H1 (cell line): ENCODE results near the gene INAFM2. TPM values are rescaled to one million over a fixed set of nuclear protein-coding genes. Genes with fewer than 3 reads are reported as not detected.
A peak's percentile ranks its signal among the peaks of the same experiment; 100 is the strongest.

Experiments used
- CTCF ChIA-PET: fragments of 300-600 bp; sonication (Branson Sonifier 250); formaldehyde crosslinking; loops from one replicate; lab custom pipeline; 2021; ENCODE audit not compliant: partially characterized antibody; lab: Charles Lee
- POLR2A ChIA-PET: fragments of 300-600 bp; sonication (Branson Sonifier 250); formaldehyde crosslinking; loops from one replicate; lab custom pipeline; 2021; ENCODE audit warnings: inconsistent platforms; ENCODE audit not compliant: partially characterized antibody; lab: Charles Lee
- DNase-seq, 2 experiments: peaks; one replicate each; pipeline versions ENCODE4 v3.0.0 to v3.0.0-alpha.2; 2010 to 2022; ENCODE audit warnings: low spot score in 2 of 2, low read depth in 1 of 2, mixed read lengths in 1 of 2
- FAIRE-seq: peaks from 2 replicates; lab custom pipeline; 2011; peaks lifted over from hg19 to GRCh38; lab: Jason Lieb, UNC
- H2AFZ ChIP-seq: 2 replicates; pipeline ENCODE4 v1.8.1; 2012; ENCODE audit warnings: low read length, inconsistent platforms
- H2AK5ac ChIP-seq: 2 replicates; pipeline ENCODE4 v1.6.1; 2013; ENCODE audit warnings: low read depth, low read length
- H2BK120ac ChIP-seq: replicated peaks from 2 replicates; pipeline ENCODE3; 2013; ENCODE audit warnings: low read depth, low read length, inconsistent platforms
- H2BK12ac ChIP-seq: 2 replicates; pipeline ENCODE4 v1.6.1; 2013; ENCODE audit warnings: low read depth, low read length
- H2BK15ac ChIP-seq: 2 replicates; pipeline ENCODE4 v1.6.1; 2013; ENCODE audit warnings: low read length
- H2BK20ac ChIP-seq: 2 replicates; pipeline ENCODE4 v1.6.1; 2013; ENCODE audit warnings: low read length
- H2BK5ac ChIP-seq: 2 replicates; pipeline ENCODE4 v1.6.1; 2013; ENCODE audit warnings: low read depth, low read length
- H3K14ac ChIP-seq: 2 replicates; pipeline ENCODE4 v1.6.1; 2013; ENCODE audit warnings: inconsistent platforms; ENCODE audit not compliant: insufficient read length
- H3K18ac ChIP-seq: 2 replicates; pipeline ENCODE4 v1.6.1; 2013; ENCODE audit warnings: low read length; ENCODE audit errors: extremely low read depth
- H3K23ac ChIP-seq: 2 replicates; pipeline ENCODE4 v1.6.1; 2013; ENCODE audit warnings: inconsistent platforms; ENCODE audit not compliant: insufficient read length
- H3K23me2 ChIP-seq: 2 replicates; pipeline ENCODE4 v1.6.1; 2013; ENCODE audit warnings: low read depth, low read length
- H3K27ac ChIP-seq: 2 replicates; pipeline ENCODE4 v1.6.1; 2011; ENCODE audit warnings: low read depth, low read length, inconsistent platforms
- H3K27me3 ChIP-seq, 4 experiments: replicated peaks in 1 of 4; 1 replicate in 1 of 4; 2 replicates in 3 of 4; pipeline versions ENCODE4 v1.6.1 to v1.8.1; 2011 to 2013; ENCODE audit warnings: low read length in 3 of 4, mild to moderate bottlenecking in 3 of 4, inconsistent platforms in 2 of 4, mixed read lengths in 2 of 4, moderate library complexity in 1 of 4; ENCODE audit not compliant: control insufficient read depth in 3 of 4, insufficient read depth in 3 of 4; ENCODE audit errors: extremely low read depth in 1 of 4
- H3K36me3 ChIP-seq, 4 experiments: 2 replicates each; pipeline versions ENCODE4 v1.6.1 to v1.8.1; 2011 to 2013; ENCODE audit warnings: mild to moderate bottlenecking in 4 of 4, low read length in 3 of 4, moderate library complexity in 2 of 4, control low read depth in 1 of 4, inconsistent platforms in 1 of 4; ENCODE audit not compliant: insufficient read depth in 4 of 4, control insufficient read depth in 2 of 4
- H3K4ac ChIP-seq: replicated peaks from 2 replicates; pipeline ENCODE3; 2013; ENCODE audit warnings: low read length, low read depth, mixed read lengths, inconsistent platforms; ENCODE audit not compliant: insufficient read length
- H3K4me1 ChIP-seq, 4 experiments: replicated peaks in 1 of 4; 1 replicate in 1 of 4; 2 replicates in 3 of 4; pipeline versions ENCODE4 v1.6.1 to v1.8.1; 2011 to 2013; ENCODE audit warnings: low read length in 3 of 4, inconsistent platforms in 2 of 4, mixed read lengths in 1 of 4; ENCODE audit not compliant: insufficient read depth in 4 of 4, control insufficient read depth in 3 of 4
- H3K4me2 ChIP-seq, 2 experiments: 2 replicates each; pipeline versions ENCODE4 v1.6.1 to v1.8.1; 2011 to 2013; ENCODE audit warnings: low read depth in 2 of 2, low read length in 2 of 2, control low read depth in 1 of 2, inconsistent platforms in 1 of 2, mild to moderate bottlenecking in 1 of 2; ENCODE audit not compliant: insufficient read depth in 1 of 2
- H3K4me3 ChIP-seq, 4 experiments: fragments of 200-600, 300-600 bp in 1 of 4; sonication (generic), shearing (Covaris generic), sonication (Bioruptor Twin) in 1 of 4; 2 replicates each; pipeline versions ENCODE4 v1.5.1 to v1.8.1; 2011 to 2016; ENCODE audit warnings: low read length in 4 of 4, low read depth in 3 of 4, control low read depth in 2 of 4, inconsistent platforms in 2 of 4, mild to moderate bottlenecking in 2 of 4, mixed read lengths in 1 of 4, moderate library complexity in 1 of 4; ENCODE audit not compliant: insufficient read depth in 2 of 4; ENCODE audit errors: extremely low read depth in 1 of 4
- H3K56ac ChIP-seq: replicated peaks from 2 replicates; pipeline ENCODE3; 2013; ENCODE audit warnings: low read depth, mild to moderate bottlenecking, mixed read lengths, low read length, inconsistent platforms; ENCODE audit not compliant: insufficient read length
- H3K79me1 ChIP-seq: 2 replicates; pipeline ENCODE4 v1.6.1; 2013; ENCODE audit warnings: low read depth, low read length, control low read depth
- H3K79me2 ChIP-seq, 2 experiments: 2 replicates each; pipeline versions ENCODE4 v1.6.1 to v1.8.1; 2012 to 2013; ENCODE audit warnings: low read length in 2 of 2, mild to moderate bottlenecking in 2 of 2, inconsistent platforms in 1 of 2; ENCODE audit not compliant: insufficient read depth in 2 of 2, control insufficient read depth in 1 of 2
- H3K9ac ChIP-seq, 4 experiments: replicated peaks in 1 of 4; 1 replicate in 1 of 4; 2 replicates in 3 of 4; pipeline versions ENCODE4 v1.6.1 to v1.8.1; 2011 to 2013; ENCODE audit warnings: low read depth in 3 of 4, low read length in 3 of 4, control low read depth in 2 of 4, mild to moderate bottlenecking in 2 of 4, moderate library complexity in 2 of 4, inconsistent platforms in 1 of 4; ENCODE audit errors: extremely low read depth in 1 of 4
- H3K9me3 ChIP-seq, 2 experiments: 2 replicates each; pipeline versions ENCODE4 v1.6.1 to v1.8.1; 2012 to 2013; ENCODE audit warnings: mild to moderate bottlenecking in 2 of 2, moderate library complexity in 2 of 2, control low read depth in 1 of 2, inconsistent platforms in 1 of 2, low read depth in 1 of 2, low read length in 1 of 2, mixed read lengths in 1 of 2; ENCODE audit not compliant: insufficient read depth in 2 of 2
- H4K20me1 ChIP-seq, 2 experiments: replicated peaks in 1 of 2; 2 replicates each; pipeline versions ENCODE3 to v1.8.1; 2011 to 2013; ENCODE audit warnings: inconsistent platforms in 2 of 2, low read length in 2 of 2, mild to moderate bottlenecking in 1 of 2; ENCODE audit not compliant: insufficient read depth in 2 of 2, control insufficient read depth in 1 of 2
- H4K5ac ChIP-seq: 2 replicates; pipeline ENCODE4 v1.6.1; 2013; ENCODE audit warnings: low read length, low read depth, mixed read lengths, inconsistent platforms; ENCODE audit not compliant: insufficient read length
- H4K8ac ChIP-seq: 2 replicates; pipeline ENCODE4 v1.8.0; 2013; ENCODE audit warnings: mild to moderate bottlenecking, moderate library complexity, low read length, inconsistent platforms; ENCODE audit not compliant: insufficient read depth; ENCODE audit errors: extremely low read depth
- H4K91ac ChIP-seq: replicated peaks from 2 replicates; pipeline ENCODE3; 2013; ENCODE audit warnings: low read length, mixed read lengths, inconsistent platforms; ENCODE audit not compliant: insufficient read length
- CBX8 ChIP-seq: fragments of 300-800, 300-1000 bp; sonication (generic); IDR thresholded peaks from 2 replicates; pipeline ENCODE4 v1.7.1; 2016; ENCODE audit warnings: low read depth, low read length, borderline replicate concordance
- FOSL1 ChIP-seq: IDR thresholded peaks from 2 replicates; pipeline ENCODE4 v1.6.1; 2011; ENCODE audit warnings: mild to moderate bottlenecking, low read depth, low read length, moderate library complexity; ENCODE audit not compliant: insufficient read depth
- GABPA ChIP-seq: IDR thresholded peaks from 2 replicates; pipeline ENCODE4 v1.6.1; 2011; ENCODE audit warnings: mild to moderate bottlenecking, low read length, moderate library complexity, borderline replicate concordance; ENCODE audit not compliant: insufficient read depth
- GTF2F1 ChIP-seq: IDR thresholded peaks from 2 replicates; pipeline ENCODE4 v1.6.1; 2012; ENCODE audit warnings: low read depth, low read length, improper control_type of control experiment, borderline replicate concordance
- KDM4A ChIP-seq: IDR thresholded peaks from one replicate; pipeline ENCODE4 v1.7.1; 2012; ENCODE audit warnings: low read depth, mild to moderate bottlenecking, moderate library complexity, low read length, inconsistent platforms; ENCODE audit not compliant: severe bottlenecking
- SIN3A ChIP-seq, 2 experiments: IDR thresholded peaks in 1 of 2; conservative IDR thresholded peaks in 1 of 2; 2 replicates each; pipeline ENCODE4 v1.6.1; 2011 to 2012; ENCODE audit warnings: low read length in 2 of 2, improper control_type of control experiment in 1 of 2, low read depth in 1 of 2, mild to moderate bottlenecking in 1 of 2
- TAF1 ChIP-seq: IDR thresholded peaks from 2 replicates; pipeline ENCODE4 v1.6.1; 2011; ENCODE audit warnings: mild to moderate bottlenecking, low read depth, low read length
- TCF12 ChIP-seq: IDR thresholded peaks from 2 replicates; pipeline ENCODE4 v1.6.1; 2011; ENCODE audit warnings: low read depth, mild to moderate bottlenecking, low read length
- WGBS, 2 experiments: shearing (Covaris generic) in 1 of 2; methylation state at CpG; one replicate each; pipeline versions ENCODE4 v1.1.6 to v1.1.7; 2013 to 2015; ENCODE audit warnings: low lambda C conversion rate in 2 of 2, mixed read lengths in 2 of 2, inconsistent platforms in 1 of 2, low coverage in 1 of 2, missing lambda C conversion rate in 1 of 2; ENCODE audit not compliant: insufficient replicate concordance in 2 of 2, insufficient coverage in 1 of 2, insufficient read length in 1 of 2; ENCODE audit errors: extremely low coverage in 1 of 2, missing lambda C conversion rate in 1 of 2; 5-methylcytosine and 5-hydroxymethylcytosine counted together
- polyA plus RNA-seq, 7 experiments: library from polyadenylated mRNA; depleted of rRNA in 3 of 7; stranded (reverse) in 5 of 7; unstranded in 2 of 7; fragments of >200 nt in 5 of 7; fragments of 200-250 nt in 2 of 7; gene quantifications; 1 replicate in 5 of 7; 2 replicates in 1 of 7; 4 replicates in 1 of 7; pipeline versions ENCODE4 v1.2.1 to v1.2.3, GENCODE V29; 2011 to 2013; ENCODE audit warnings: missing spikeins in 2 of 7, mixed read lengths in 2 of 7
- total RNA-seq: library from RNA; stranded (reverse); fragmentation: NEBNext Ultra II Directional; extraction: Animal tissue kit (Norgen Biotek cat#: 25700); gene quantifications from 2 replicates; pipeline ENCODE4 v1.2.1, GENCODE V29; 2021
- TF ChIP-seq, protein P1 (sequence below): IDR thresholded peaks from 2 replicates; pipeline ENCODE4 v1.6.1; 2012; ENCODE audit warnings: inconsistent platforms

INAFM2 gene
- total and polyA plus RNA-seq, 2 of the 8 experiments (the other 6 are each of a cell fraction or from before 2014, with no cell fraction given), result 15.3 to 35.1 TPM

- Histone ChIP-seq H2AFZ (no peak overlapping the region), H2AK5ac (no peak overlapping the region), H3K14ac (no peak overlapping the region), H4K91ac (peak overlapping the region; percentile 85), H2BK120ac (peak overlapping the region; percentile 81), H3K9ac (no peak overlapping the region), H3K23me2 (peaks cover 22% of the 10 kb centered on the region; the same call in 1 of the 2 replicates), H3K79me2 (no peaks in the 10 kb centered on the region), H2BK20ac (0 out of 2 replicates have a peak overlapping the region, but pooled peaks have one; percentile 10), H4K8ac (peak overlapping the region; percentile 72), H2BK12ac (0 out of 2 replicates have a peak overlapping the region, but pooled peaks have one; percentile 45), H3K4me2 (peak overlapping the region; percentile 78 to 97), H3K4ac (no peak overlapping the region), H3K27me3 (peaks cover 40 to 56% (median 49%) of the 10 kb centered on the region in 4 experiments), H3K56ac (no peak overlapping the region), H3K4me1 (peaks cover 7 to 30% (median 20%) of the 10 kb centered on the region in 4 experiments), H4K5ac (no peak overlapping the region), H3K9me3 (no peaks in the 10 kb centered on the region), H3K23ac (no peak overlapping the region), H3K36me3 (peaks cover 0 to 15% (median 0%) of the 10 kb centered on the region in 4 experiments; a peak in 1 of 8 replicates), H3K79me1 (no peaks in the 10 kb centered on the region), H2BK15ac (peak overlapping the region; percentile 99; the same call in 1 of the 2 replicates), H3K18ac (peak overlapping the region; percentile 97), H3K4me3 (peak overlapping the region in 3 of 4 experiments; percentile 10 to 61 (median 19); a peak in 3 of 8 replicates), H3K27ac (no peak overlapping the region), H4K20me1 (no peaks in the 10 kb centered on the region), H2BK5ac (no peak overlapping the region)
- ChIA-PET POLR2A (interaction anchor here (0.7 to 2.9 kb wide), 15 partner anchors 10 to 241 kb away, joined by 3 to 29 read pairs (median 4); partner anchors contain the start of genes PLCB2 and SRP14), CTCF (interaction anchor here (0.6 to 27.9 kb wide), 29 partner anchors 13 to 334 kb away, joined by 3 to 1340 read pairs (median 4); partner anchors contain the start of genes BMF, CCDC9B, INAFM2 and PAK6)
- DNase-seq (peak in 1 of 2 experiments; percentile 99), FAIRE-seq (no peak)
- WGBS, 2 experiments, result 5% methylated on average over 40 of the region's 40 CpGs; no CpG with 5 or more reads in 1 of the 2 experiments
- TF ChIP-seq CBX8, result no peak
- TF ChIP-seq, protein P1, sequence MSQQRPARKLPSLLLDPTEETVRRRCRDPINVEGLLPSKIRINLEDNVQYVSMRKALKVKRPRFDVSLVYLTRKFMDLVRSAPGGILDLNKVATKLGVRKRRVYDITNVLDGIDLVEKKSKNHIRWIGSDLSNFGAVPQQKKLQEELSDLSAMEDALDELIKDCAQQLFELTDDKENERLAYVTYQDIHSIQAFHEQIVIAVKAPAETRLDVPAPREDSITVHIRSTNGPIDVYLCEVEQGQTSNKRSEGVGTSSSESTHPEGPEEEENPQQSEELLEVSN, result peak; percentile 95
- TF ChIP-seq FOSL1, result peak; percentile 86; the same call in 1 of the 2 replicates
- TF ChIP-seq GABPA, result 0 out of 2 replicates have a peak, but pooled peaks have one; percentile 46
- no peak for TF ChIP-seq TAF1
- peak in 1 of 2 experiments; percentile 33; a peak in 1 of 4 replicates for TF ChIP-seq SIN3A (conservative IDR thresholded peaks at IDR 0.05 in 1 of 2, IDR thresholded peaks at IDR 0.05 in 1 of 2; ENCODE audit: low read depth in 1 of 2, low read length in 2 of 2)
- no peak for TF ChIP-seq GTF2F1
- TF ChIP-seq TCF12, result 0 out of 2 replicates have a peak, but pooled peaks have one; percentile 35
- peak; percentile 53 for TF ChIP-seq KDM4A
Measured at GRCh38 chr15:40279437-40280141, 43.9 kb upstream of the INAFM2 start.
